Thoracic aorta (tissue), 2 donors: ENCODE data around the gene CREBZF. TPM values are rescaled to one million over a fixed set of nuclear protein-coding genes. Genes with fewer than 3 reads are reported as not detected.

Experiments
- ATAC-seq: fragments of 150-250 bp; one replicate; pipeline ENCODE4 v1.8.0; 2017; ENCODE audit warnings: low read depth; ENCODE audit not compliant: insufficient number of reproducible peaks, low FRiP score
- DNase-seq: peaks from one replicate; pipeline ENCODE4 v3.0.0-alpha.2; 2020; ENCODE audit warnings: low spot score
- H3K27ac ChIP-seq, 2 donors: fragments of 200-600 bp; sonication (generic); 1 replicate in 1 of 2; 2 replicates in 1 of 2; pipeline ENCODE4 v1.5.1; 2016; ENCODE audit warnings: mild to moderate bottlenecking in 2 of 2, moderate library complexity in 2 of 2
- H3K27me3 ChIP-seq: fragments of 200-600 bp; sonication (generic); replicated peaks from 2 replicates; pipeline ENCODE4 v1.6.0; 2016; ENCODE audit warnings: mild to moderate bottlenecking; ENCODE audit not compliant: insufficient read depth
- H3K36me3 ChIP-seq: fragments of 200-600 bp; sonication (generic); one replicate; pipeline ENCODE4 v1.5.1; 2016
- H3K4me1 ChIP-seq, 2 donors: fragments of 200-600 bp; sonication (generic); 1 replicate in 1 of 2; 2 replicates in 1 of 2; pipeline versions ENCODE4 v1.5.1 to v1.6.0; 2016; ENCODE audit warnings: low read depth in 2 of 2, mild to moderate bottlenecking in 1 of 2; ENCODE audit not compliant: control insufficient read depth in 1 of 2
- H3K4me3 ChIP-seq: fragments of 200-600 bp; sonication (generic); 2 replicates; pipeline ENCODE4 v1.5.1; 2016; ENCODE audit warnings: mild to moderate bottlenecking
- H3K9me3 ChIP-seq: fragments of 200-600 bp; sonication (generic); 2 replicates; pipeline ENCODE4 v1.5.1; 2016
- total RNA-seq, 2 donors: library from RNA; depleted of rRNA; stranded (reverse); fragments of >200 nt; gene quantifications; one replicate each; pipeline versions ENCODE4 v1.1.0 to v1.2.3, GENCODE V29; 2016
- TF ChIP-seq, protein P1 (sequence below): fragments of 200-600 bp; sonication (generic); IDR thresholded peaks from one replicate; pipeline ENCODE4 v1.5.1; 2019; ENCODE audit warnings: antibody characterized with exemption

CREBZF gene
- total RNA-seq, 2 donors from 2014 or later, result 74.9 to 88.3 TPM

DNA sequence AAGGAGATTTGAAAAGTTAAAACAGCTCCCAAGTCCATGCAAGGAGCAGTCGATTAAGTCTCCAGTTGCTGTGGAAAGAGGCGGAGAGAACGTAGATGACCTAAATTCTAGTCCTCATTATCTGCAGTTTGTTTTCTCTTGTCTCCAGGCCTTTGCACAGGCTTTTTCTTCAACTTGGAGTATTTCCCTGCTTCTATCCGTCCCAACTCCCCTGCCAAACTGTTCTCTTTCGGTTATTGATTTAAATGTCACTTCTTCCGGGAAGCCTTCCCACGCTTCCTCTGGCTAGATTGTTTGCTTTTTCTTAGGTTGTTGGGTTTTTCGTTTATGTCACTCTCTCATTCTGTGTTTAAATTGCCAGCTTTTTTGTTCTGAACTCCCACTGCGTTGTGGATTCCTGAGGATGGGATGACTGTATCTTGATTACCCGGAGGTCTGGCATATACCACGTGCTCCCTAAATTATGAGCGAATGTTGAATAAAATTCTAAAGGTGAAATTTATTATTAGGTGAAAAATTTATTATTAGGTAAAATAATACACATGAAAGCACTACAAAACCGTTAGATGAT is 36.1 kb downstream of the CREBZF start:
- TF ChIP-seq, protein P1, sequence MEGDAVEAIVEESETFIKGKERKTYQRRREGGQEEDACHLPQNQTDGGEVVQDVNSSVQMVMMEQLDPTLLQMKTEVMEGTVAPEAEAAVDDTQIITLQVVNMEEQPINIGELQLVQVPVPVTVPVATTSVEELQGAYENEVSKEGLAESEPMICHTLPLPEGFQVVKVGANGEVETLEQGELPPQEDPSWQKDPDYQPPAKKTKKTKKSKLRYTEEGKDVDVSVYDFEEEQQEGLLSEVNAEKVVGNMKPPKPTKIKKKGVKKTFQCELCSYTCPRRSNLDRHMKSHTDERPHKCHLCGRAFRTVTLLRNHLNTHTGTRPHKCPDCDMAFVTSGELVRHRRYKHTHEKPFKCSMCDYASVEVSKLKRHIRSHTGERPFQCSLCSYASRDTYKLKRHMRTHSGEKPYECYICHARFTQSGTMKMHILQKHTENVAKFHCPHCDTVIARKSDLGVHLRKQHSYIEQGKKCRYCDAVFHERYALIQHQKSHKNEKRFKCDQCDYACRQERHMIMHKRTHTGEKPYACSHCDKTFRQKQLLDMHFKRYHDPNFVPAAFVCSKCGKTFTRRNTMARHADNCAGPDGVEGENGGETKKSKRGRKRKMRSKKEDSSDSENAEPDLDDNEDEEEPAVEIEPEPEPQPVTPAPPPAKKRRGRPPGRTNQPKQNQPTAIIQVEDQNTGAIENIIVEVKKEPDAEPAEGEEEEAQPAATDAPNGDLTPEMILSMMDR, result no peak
- no peak for DNase-seq
- ATAC-seq, result no peak
- peaks cover 12 to 33% of the 10 kb centered on the region in 2 donors for H3K4me1 ChIP-seq
- H3K4me3 ChIP-seq, result peak overlapping the region; percentile 97
- peak overlapping the region; percentile 73 to 97 for H3K27ac ChIP-seq
- H3K9me3 ChIP-seq, result no peaks in the 10 kb centered on the region
- no peaks in the 10 kb centered on the region for H3K36me3 ChIP-seq
- H3K27me3 ChIP-seq, result no peaks in the 10 kb centered on the region

- peak within 1 kb of the TSS; percentile 95 to 97 for H3K27ac ChIP-seq
- H3K4me3 ChIP-seq, result peak within 1 kb of the TSS; percentile 97
- ATAC-seq (peak; percentile 97), DNase-seq (peak; percentile 94)
- peaks cover 12 to 33% of the 10 kb centered on the region in 2 donors for H3K4me1 ChIP-seq
- H3K27me3 ChIP-seq, result no peaks in the 10 kb centered on the region
- TF ChIP-seq, protein P1, result no peak
- no peaks in the 10 kb centered on the region for H3K36me3 ChIP-seq
- no peaks in the 10 kb centered on the region for H3K9me3 ChIP-seq
Observed at GRCh38 chr11:85627998-85628770, 36.7 kb downstream of the CREBZF start, which contains the start of gene TMEM126B. TSS of gene TMEM126B (plus strand) at chr11:85628593. CDS start at chr11:85628608, 15 bp downstream.

GRCh38 chr11:85627332-85627997 is 37.5 kb downstream of the CREBZF start, which contains the start of gene DLG2:
TSS of gene DLG2 (minus strand) at chr11:85627344.
- Histone ChIP-seq H3K9me3 (no peaks in the 10 kb centered on the region), H3K27ac (peak within 1 kb of the TSS; percentile 95 to 97), H3K4me1 (peaks cover 12 to 33% of the 10 kb centered on the region in 2 donors), H3K27me3 (no peaks in the 10 kb centered on the region), H3K36me3 (no peaks in the 10 kb centered on the region), H3K4me3 (peak within 1 kb of the TSS; percentile 97)
- DNase-seq, result no peak
- TF ChIP-seq, protein P1, result no peak
- ATAC-seq, result no peak

GRCh38 chr11:85626496-85626895 is 38.4 kb downstream of the CREBZF start:
- TF ChIP-seq, protein P1, result no peak
- Histone ChIP-seq H3K27me3 (no peaks in the 10 kb centered on the region), H3K27ac (peak overlapping the region in 1 of 2 donors; percentile 97), H3K36me3 (no peaks in the 10 kb centered on the region), H3K4me3 (peak overlapping the region; percentile 97), H3K4me1 (peaks cover 12 to 33% of the 10 kb centered on the region in 2 donors), H3K9me3 (no peaks in the 10 kb centered on the region)
- DNase-seq (no peak), ATAC-seq (no peak)

- DNase-seq (no peak), ATAC-seq (no peak)
- peaks cover 0 to 7% of the 10 kb centered on the region in 2 donors for H3K4me1 ChIP-seq
- TF ChIP-seq, protein P1, result no peak
- no peak overlapping the region for H3K4me3 ChIP-seq
- H3K36me3 ChIP-seq, result no peaks in the 10 kb centered on the region
- H3K9me3 ChIP-seq, result no peaks in the 10 kb centered on the region
- no peak overlapping the region for H3K27ac ChIP-seq
- no peaks in the 10 kb centered on the region for H3K27me3 ChIP-seq
Observed at GRCh38 chr11:85620256-85620655, 44.7 kb downstream of the CREBZF start.
